Ovary (tissue), 9 donors: ENCODE results near the gene RAP1GAP. TPM values are rescaled to one million over a fixed set of nuclear protein-coding genes. Genes with fewer than 3 reads are reported as not detected.

Experiments used
- DNase-seq, 5 donors: peaks; one replicate each; pipeline ENCODE4 v3.0.0-alpha.2; 2019 to 2020
- H3K27ac ChIP-seq, 2 donors: fragments of 200-600 bp; one replicate each; pipeline versions ENCODE4 v1.5.1 to v1.8.0; 2019 to 2022
- H3K27me3 ChIP-seq: fragments of 200-600 bp; one replicate; pipeline ENCODE4 v1.8.0; 2022
- H3K36me3 ChIP-seq: fragments of 200-600 bp; sonication (generic); one replicate; pipeline ENCODE4 v1.5.1; 2019
- H3K4me1 ChIP-seq: one replicate; pipeline ENCODE4 v1.8.1; 2013; ENCODE audit warnings: mild to moderate bottlenecking, moderate library complexity; ENCODE audit not compliant: insufficient read depth
- H3K4me3 ChIP-seq: fragments of 200-600 bp; sonication (generic); one replicate; pipeline ENCODE4 v1.5.1; 2017
- H3K9me3 ChIP-seq, 2 donors: fragments of 200-600 bp in 1 of 2; sonication (generic) in 1 of 2; one replicate each; pipeline versions ENCODE4 v1.5.1 to v1.8.1; 2013 to 2019; ENCODE audit warnings: mild to moderate bottlenecking in 1 of 2, moderate library complexity in 1 of 2
- CTCF ChIP-seq, 3 donors: fragments of 450-650 bp in 2 of 3; fragments of 200-600 bp in 1 of 3; IDR thresholded peaks; one replicate each; pipeline versions ENCODE4 v1.5.1 to v1.8.0; 2016 to 2022; ENCODE audit warnings: antibody characterized with exemption in 3 of 3, mild to moderate bottlenecking in 1 of 3
- EP300 ChIP-seq: sonication (generic); formaldehyde crosslinking; IDR thresholded peaks from one replicate; pipeline ENCODE4 v1.6.1; 2017; ENCODE audit warnings: antibody characterized with exemption
- POLR2A ChIP-seq: fragments of 450-650 bp; IDR thresholded peaks from one replicate; pipeline ENCODE4 v1.6.1; 2017; ENCODE audit warnings: antibody characterized with exemption, mild to moderate bottlenecking, moderate library complexity
- WGBS, 3 donors: extraction: QIAGEN DNeasy Blood & Tissue Kit in 1 of 3; methylation state at CpG; one replicate each; pipeline versions ENCODE4 v1.1.5 to v1.1.7; 2013 to 2017; 5-methylcytosine and 5-hydroxymethylcytosine counted together
- intact Hi-C, 4 donors: fragments of 100-400 bp; cut with DNase I; formaldehyde crosslinking; loops; one replicate each; pipeline versions ENCODE4 v1.11.0 to v1.15.1; 2022 to 2023
- polyA plus RNA-seq, 2 donors: library from polyadenylated mRNA; stranded (reverse); fragments of 200-250 nt in 1 of 2; fragments of 350-450 nt in 1 of 2; fragmentation: Illumina TruSeq in 1 of 2; extraction: RNeasy Lipid Tissue Mini Kit (QIAGEN cat#74804) in 1 of 2; gene quantifications; one replicate each; pipeline ENCODE4 v1.2.3, GENCODE V29; 2013 to 2014
- total RNA-seq, 7 donors: library from RNA; depleted of rRNA in 2 of 7; stranded (reverse); fragments of >200 nt in 2 of 7; fragmentation: NEBNext Ultra II Directional in 3 of 7; extraction: Animal tissue kit (Norgen Biotek cat#: 25700) in 3 of 7; gene quantifications; one replicate each; pipeline versions ENCODE4 v1.1.0 to v1.2.4, GENCODE V29; 2016 to 2023
- donor health status: DM: no; HTN: no; CAD: no; lungs with moderate emphysema.
- donor health status: DM: no; HTN: no; CAD: no.
- donor health status: Bipolar disorder and iron deficiency.
- donor health status: DM: yes; HTN: yes; CAD: no.
- donor health status: DM: no; HTN: no; CAD: no.
- donor health status: DM: yes; HTN: yes; CAD: no.

Gene RAP1GAP
- total and polyA plus RNA-seq, 9 donors = 0.60 to 9.4 (median 2.8) TPM

- WGBS, 3 donors = 83 to 88% (median 85%) methylated on average over 39 of the region's 39 CpGs
Measured at GRCh38 chr1:21603177-21604138, 65.7 kb downstream of the RAP1GAP start.

GRCh38 chr1:21601278-21602048 lies 67.7 kb downstream of the RAP1GAP start:
- H3K4me1 ChIP-seq = no peaks in the 10 kb centered on the region
- no peaks in the 10 kb centered on the region for H3K36me3 ChIP-seq
- H3K27me3 ChIP-seq = no peaks in the 10 kb centered on the region
- 91 to 96% (median 93%) methylated on average over 19 to 30 of the region's 30 CpGs for WGBS, 3 donors
- no peaks in the 10 kb centered on the region for H3K9me3 ChIP-seq
- TF ChIP-seq EP300 = no peak
- no peak for TF ChIP-seq POLR2A
- no peak for TF ChIP-seq CTCF (IDR thresholded peaks at IDR 0.05)
- DNase-seq = no peak
- intact Hi-C loops = no loop called here
- no peak overlapping the region for H3K27ac ChIP-seq
- no peak overlapping the region for H3K4me3 ChIP-seq

More at GRCh38 chr1:21603177-21604138, 65.7 kb downstream of the RAP1GAP start:
- TF ChIP-seq EP300 = no peak
- no peak for TF ChIP-seq CTCF (IDR thresholded peaks at IDR 0.05)
- no peak for TF ChIP-seq POLR2A
- no peaks in the 10 kb centered on the region for H3K4me1 ChIP-seq
- no peak for DNase-seq
- H3K27ac ChIP-seq = no peak overlapping the region
- no peak overlapping the region for H3K4me3 ChIP-seq
- H3K36me3 ChIP-seq = no peaks in the 10 kb centered on the region
- H3K27me3 ChIP-seq = no peaks in the 10 kb centered on the region
- no peaks in the 10 kb centered on the region for H3K9me3 ChIP-seq
- intact Hi-C loops = no loop called here

GRCh38 chr1:21599402-21599801 lies 69.8 kb downstream of the RAP1GAP start:
- no peaks in the 10 kb centered on the region for H3K36me3 ChIP-seq
- intact Hi-C loops = loop anchor here in 1 of 4 donors (10.0 kb wide), 1 partner anchor 215 kb away; no protein-coding TSS in a partner anchor
- H3K4me1 ChIP-seq = no peaks in the 10 kb centered on the region
- WGBS, 3 donors = 76 to 80% (median 76%) methylated on average over 15 of the region's 15 CpGs
- no peaks in the 10 kb centered on the region for H3K9me3 ChIP-seq
- H3K27me3 ChIP-seq = no peaks in the 10 kb centered on the region
- no peak for TF ChIP-seq POLR2A
- TF ChIP-seq EP300 = no peak
- TF ChIP-seq CTCF (IDR thresholded peaks at IDR 0.05) = no peak
- no peak overlapping the region for H3K4me3 ChIP-seq
- H3K27ac ChIP-seq = no peak overlapping the region
- DNase-seq = no peak

GRCh38 chr1:21598904-21599303 lies 70.3 kb downstream of the RAP1GAP start:
- TF ChIP-seq POLR2A (no peak), CTCF (IDR thresholded peaks at IDR 0.05) (no peak), EP300 (no peak)
- Histone ChIP-seq H3K4me1 (no peaks in the 10 kb centered on the region), H3K9me3 (no peaks in the 10 kb centered on the region), H3K27me3 (no peaks in the 10 kb centered on the region), H3K4me3 (no peak overlapping the region), H3K27ac (no peak overlapping the region), H3K36me3 (no peaks in the 10 kb centered on the region)
- WGBS, 3 donors = 80 to 82% (median 81%) methylated on average over 8 of the region's 8 CpGs
- no peak for DNase-seq
- intact Hi-C loops = loop anchor here in 1 of 4 donors (10.0 kb wide), 1 partner anchor 214 kb away; no protein-coding TSS in a partner anchor
